Testis (tissue), 2 donors: ENCODE results near the gene ZNF18.

ENCODE experiments used
- POLR2A ChIP-seq: fragments of 450-650 bp; IDR thresholded peaks from one replicate; pipeline ENCODE4 v1.6.1; 2017; ENCODE audit warnings: antibody characterized with exemption, mild to moderate bottlenecking, moderate library complexity
- TF ChIP-seq, protein P1 (sequence below), 3 experiments: fragments of 450-650 bp in 2 of 3; fragments of 200-600 bp in 1 of 3; sonication (generic) in 1 of 3; IDR thresholded peaks; one replicate each; pipeline ENCODE4 v1.5.1; 2016 to 2019; ENCODE audit warnings: antibody characterized with exemption in 3 of 3, mild to moderate bottlenecking in 2 of 3, moderate library complexity in 1 of 3

DNA sequence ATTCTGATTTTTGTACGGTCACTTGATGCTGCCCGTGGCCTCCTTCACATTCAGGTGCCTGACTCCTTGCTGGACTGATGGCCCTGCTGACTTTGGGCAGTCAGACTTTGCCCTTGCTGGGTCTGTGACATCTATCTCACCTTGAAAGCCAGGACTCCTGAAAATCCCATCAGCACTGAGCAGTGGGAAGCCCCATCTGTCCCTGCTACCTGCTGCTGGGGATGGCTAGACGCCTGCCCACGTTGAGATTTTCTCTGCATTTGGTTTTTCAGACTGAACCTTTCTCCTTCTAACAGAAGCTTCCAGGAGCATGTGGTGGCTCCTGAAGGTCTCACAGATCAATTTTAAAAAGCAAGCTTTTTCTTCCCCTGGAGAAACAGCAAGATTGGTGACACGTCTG, 10.2 kb upstream of the ZNF18 start:
- TF ChIP-seq, protein P1, sequence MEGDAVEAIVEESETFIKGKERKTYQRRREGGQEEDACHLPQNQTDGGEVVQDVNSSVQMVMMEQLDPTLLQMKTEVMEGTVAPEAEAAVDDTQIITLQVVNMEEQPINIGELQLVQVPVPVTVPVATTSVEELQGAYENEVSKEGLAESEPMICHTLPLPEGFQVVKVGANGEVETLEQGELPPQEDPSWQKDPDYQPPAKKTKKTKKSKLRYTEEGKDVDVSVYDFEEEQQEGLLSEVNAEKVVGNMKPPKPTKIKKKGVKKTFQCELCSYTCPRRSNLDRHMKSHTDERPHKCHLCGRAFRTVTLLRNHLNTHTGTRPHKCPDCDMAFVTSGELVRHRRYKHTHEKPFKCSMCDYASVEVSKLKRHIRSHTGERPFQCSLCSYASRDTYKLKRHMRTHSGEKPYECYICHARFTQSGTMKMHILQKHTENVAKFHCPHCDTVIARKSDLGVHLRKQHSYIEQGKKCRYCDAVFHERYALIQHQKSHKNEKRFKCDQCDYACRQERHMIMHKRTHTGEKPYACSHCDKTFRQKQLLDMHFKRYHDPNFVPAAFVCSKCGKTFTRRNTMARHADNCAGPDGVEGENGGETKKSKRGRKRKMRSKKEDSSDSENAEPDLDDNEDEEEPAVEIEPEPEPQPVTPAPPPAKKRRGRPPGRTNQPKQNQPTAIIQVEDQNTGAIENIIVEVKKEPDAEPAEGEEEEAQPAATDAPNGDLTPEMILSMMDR (IDR thresholded peaks at IDR 0.05) = no peak
- TF ChIP-seq POLR2A = no peak
